ENCODE results near the gene GMDS.

Gene GMDS

GRCh38 chr6:1963596-1963995 lies 281.8 kb downstream of the GMDS start:
- Histone ChIP-seq H3K9me3 (ENCODE audit: low read length) (no peaks in the 10 kb centered on the region), H3K9ac (ENCODE audit: low read length) (no peak overlapping the region), H3K4me1 (ENCODE audit: insufficient read depth, low read length) (no peaks in the 10 kb centered on the region), H3K27ac (ENCODE audit: low read depth, low read length) (no peak overlapping the region), H3K36me3 (ENCODE audit: insufficient read depth, low read length) (no peaks in the 10 kb centered on the region), H3K27me3 (ENCODE audit: control insufficient read depth in 1 of 2, insufficient read depth in 2 of 2, low read length in 2 of 2) (no peaks in the 10 kb centered on the region), H3K4me3 (ENCODE audit: low read depth in 1 of 2, low read length in 2 of 2) (no peak overlapping the region)

- Histone ChIP-seq H3K27ac (ENCODE audit: low read depth, low read length) (no peak overlapping the region), H3K27me3 (ENCODE audit: control insufficient read depth in 1 of 2, insufficient read depth in 2 of 2, low read length in 2 of 2) (no peaks in the 10 kb centered on the region), H3K4me3 (ENCODE audit: low read depth in 1 of 2, low read length in 2 of 2) (no peak overlapping the region)
Observed at GRCh38 chr6:1962201-1962600, 283.2 kb downstream of the GMDS start.

GRCh38 chr6:1960486-1961142 lies 284.8 kb downstream of the GMDS start:
- no peaks in the 10 kb centered on the region for H3K36me3 ChIP-seq (ENCODE audit: insufficient read depth, low read length)
- no peak overlapping the region for H3K4me3 ChIP-seq (ENCODE audit: low read depth in 1 of 2, low read length in 2 of 2)
- H3K27me3 ChIP-seq (ENCODE audit: control insufficient read depth in 1 of 2, insufficient read depth in 2 of 2, low read length in 2 of 2), result no peaks in the 10 kb centered on the region
- H3K9ac ChIP-seq (ENCODE audit: low read length), result no peak overlapping the region
- no peak overlapping the region for H3K27ac ChIP-seq (ENCODE audit: low read depth, low read length)
- H3K4me1 ChIP-seq (ENCODE audit: insufficient read depth, low read length), result no peaks in the 10 kb centered on the region
- H3K9me3 ChIP-seq (ENCODE audit: low read length), result no peaks in the 10 kb centered on the region

More at GRCh38 chr6:1962201-1962600, 283.2 kb downstream of the GMDS start:
- Histone ChIP-seq H3K9me3 (ENCODE audit: low read length) (no peaks in the 10 kb centered on the region), H3K36me3 (ENCODE audit: insufficient read depth, low read length) (no peaks in the 10 kb centered on the region), H3K9ac (ENCODE audit: low read length) (no peak overlapping the region), H3K4me1 (ENCODE audit: insufficient read depth, low read length) (no peaks in the 10 kb centered on the region)

GRCh38 chr6:1958257-1958656 lies 287.1 kb downstream of the GMDS start:
- no peak overlapping the region for H3K27ac ChIP-seq (ENCODE audit: low read depth, low read length)
- no peaks in the 10 kb centered on the region for H3K9me3 ChIP-seq (ENCODE audit: low read length)
- no peak overlapping the region for H3K4me3 ChIP-seq (ENCODE audit: low read depth in 1 of 2, low read length in 2 of 2)
- H3K9ac ChIP-seq (ENCODE audit: low read length), result no peak overlapping the region
- H3K4me1 ChIP-seq (ENCODE audit: insufficient read depth, low read length), result no peaks in the 10 kb centered on the region
- no peaks in the 10 kb centered on the region for H3K27me3 ChIP-seq (ENCODE audit: control insufficient read depth in 1 of 2, insufficient read depth in 2 of 2, low read length in 2 of 2)
- H3K36me3 ChIP-seq (ENCODE audit: insufficient read depth, low read length), result no peaks in the 10 kb centered on the region

GRCh38 chr6:1957746-1958145 lies 287.7 kb downstream of the GMDS start:
- no peaks in the 10 kb centered on the region for H3K36me3 ChIP-seq (ENCODE audit: insufficient read depth, low read length)
- H3K4me3 ChIP-seq (ENCODE audit: low read depth in 1 of 2, low read length in 2 of 2), result no peak overlapping the region
- H3K9ac ChIP-seq (ENCODE audit: low read length), result no peak overlapping the region
- H3K9me3 ChIP-seq (ENCODE audit: low read length), result no peaks in the 10 kb centered on the region
- H3K4me1 ChIP-seq (ENCODE audit: insufficient read depth, low read length), result no peaks in the 10 kb centered on the region
- no peak overlapping the region for H3K27ac ChIP-seq (ENCODE audit: low read depth, low read length)
- no peaks in the 10 kb centered on the region for H3K27me3 ChIP-seq (ENCODE audit: control insufficient read depth in 1 of 2, insufficient read depth in 2 of 2, low read length in 2 of 2)

GRCh38 chr6:1952740-1953360 lies 292.6 kb downstream of the GMDS start:
- H3K36me3 ChIP-seq (ENCODE audit: insufficient read depth, low read length), result no peaks in the 10 kb centered on the region
- no peak overlapping the region for H3K4me3 ChIP-seq (ENCODE audit: low read depth in 1 of 2, low read length in 2 of 2)
- H3K4me1 ChIP-seq (ENCODE audit: insufficient read depth, low read length), result no peaks in the 10 kb centered on the region
- no peaks in the 10 kb centered on the region for H3K9me3 ChIP-seq (ENCODE audit: low read length)
- H3K27ac ChIP-seq (ENCODE audit: low read depth, low read length), result no peak overlapping the region
- H3K27me3 ChIP-seq (ENCODE audit: control insufficient read depth in 1 of 2, insufficient read depth in 2 of 2, low read length in 2 of 2), result no peaks in the 10 kb centered on the region
- H3K9ac ChIP-seq (ENCODE audit: low read length), result no peak overlapping the region

- Histone ChIP-seq H3K4me1 (ENCODE audit: insufficient read depth, low read length) (no peaks in the 10 kb centered on the region), H3K27me3 (ENCODE audit: control insufficient read depth in 1 of 2, insufficient read depth in 2 of 2, low read length in 2 of 2) (no peaks in the 10 kb centered on the region)
Observed at GRCh38 chr6:1950631-1951030, 294.8 kb downstream of the GMDS start.

GRCh38 chr6:1949538-1949937 lies 295.9 kb downstream of the GMDS start:
- H3K27ac ChIP-seq (ENCODE audit: low read depth, low read length), result no peak overlapping the region
- no peak overlapping the region for H3K4me3 ChIP-seq (ENCODE audit: low read depth in 1 of 2, low read length in 2 of 2)

More at GRCh38 chr6:1950631-1951030, 294.8 kb downstream of the GMDS start:
- Histone ChIP-seq H3K36me3 (ENCODE audit: insufficient read depth, low read length) (no peaks in the 10 kb centered on the region), H3K9me3 (ENCODE audit: low read length) (no peaks in the 10 kb centered on the region), H3K4me3 (ENCODE audit: low read depth in 1 of 2, low read length in 2 of 2) (no peak overlapping the region), H3K27ac (ENCODE audit: low read depth, low read length) (no peak overlapping the region), H3K9ac (ENCODE audit: low read length) (no peak overlapping the region)

GRCh38 chr6:1947922-1948321 lies 297.5 kb downstream of the GMDS start:
- H3K27ac ChIP-seq (ENCODE audit: low read depth, low read length), result no peak overlapping the region
- H3K27me3 ChIP-seq (ENCODE audit: control insufficient read depth in 1 of 2, insufficient read depth in 2 of 2, low read length in 2 of 2), result no peaks in the 10 kb centered on the region
- no peaks in the 10 kb centered on the region for H3K36me3 ChIP-seq (ENCODE audit: insufficient read depth, low read length)
- no peaks in the 10 kb centered on the region for H3K4me1 ChIP-seq (ENCODE audit: insufficient read depth, low read length)
- H3K4me3 ChIP-seq (ENCODE audit: low read depth in 1 of 2, low read length in 2 of 2), result no peak overlapping the region
- no peaks in the 10 kb centered on the region for H3K9me3 ChIP-seq (ENCODE audit: low read length)
- no peak overlapping the region for H3K9ac ChIP-seq (ENCODE audit: low read length)

More at GRCh38 chr6:1949538-1949937, 295.9 kb downstream of the GMDS start:
- Histone ChIP-seq H3K9ac (ENCODE audit: low read length) (no peak overlapping the region), H3K9me3 (ENCODE audit: low read length) (no peaks in the 10 kb centered on the region), H3K4me1 (ENCODE audit: insufficient read depth, low read length) (no peaks in the 10 kb centered on the region), H3K36me3 (ENCODE audit: insufficient read depth, low read length) (no peaks in the 10 kb centered on the region), H3K27me3 (ENCODE audit: control insufficient read depth in 1 of 2, insufficient read depth in 2 of 2, low read length in 2 of 2) (no peaks in the 10 kb centered on the region)

- Histone ChIP-seq H3K36me3 (ENCODE audit: insufficient read depth, low read length) (no peaks in the 10 kb centered on the region), H3K9ac (ENCODE audit: low read length) (no peak overlapping the region), H3K27ac (ENCODE audit: low read depth, low read length) (no peak overlapping the region)
Observed at GRCh38 chr6:1946583-1946982, 298.8 kb downstream of the GMDS start.

GRCh38 chr6:1945235-1945832 lies 300.1 kb downstream of the GMDS start:
- Histone ChIP-seq H3K9me3 (ENCODE audit: low read length) (no peaks in the 10 kb centered on the region), H3K36me3 (ENCODE audit: insufficient read depth, low read length) (no peaks in the 10 kb centered on the region), H3K27ac (ENCODE audit: low read depth, low read length) (no peak overlapping the region), H3K9ac (ENCODE audit: low read length) (no peak overlapping the region), H3K4me3 (ENCODE audit: low read depth in 1 of 2, low read length in 2 of 2) (no peak overlapping the region), H3K4me1 (ENCODE audit: insufficient read depth, low read length) (no peaks in the 10 kb centered on the region), H3K27me3 (ENCODE audit: control insufficient read depth in 1 of 2, insufficient read depth in 2 of 2, low read length in 2 of 2) (no peaks in the 10 kb centered on the region)

More at GRCh38 chr6:1946583-1946982, 298.8 kb downstream of the GMDS start:
- Histone ChIP-seq H3K9me3 (ENCODE audit: low read length) (no peaks in the 10 kb centered on the region), H3K27me3 (ENCODE audit: control insufficient read depth in 1 of 2, insufficient read depth in 2 of 2, low read length in 2 of 2) (no peaks in the 10 kb centered on the region), H3K4me1 (ENCODE audit: insufficient read depth, low read length) (no peaks in the 10 kb centered on the region), H3K4me3 (ENCODE audit: low read depth in 1 of 2, low read length in 2 of 2) (no peak overlapping the region)

Data from muscle layer of colon (tissue), 2 donors.